KMS-11 (cell line): ENCODE results near the gene LDB2.

ENCODE experiments used
- H2AFZ ChIP-seq: fragments of 200-600 bp; sonication (generic); 2 replicates; pipeline ENCODE4 v1.6.1; 2016; ENCODE audit warnings: antibody characterized with exemption, mixed run types, low read depth
- H3K27ac ChIP-seq: fragments of 200-600 bp; sonication (generic); 2 replicates; pipeline ENCODE4 v1.6.1; 2016; ENCODE audit warnings: mild to moderate bottlenecking, mixed run types
- H3K27me3 ChIP-seq: fragments of 200-600 bp; sonication (generic); 2 replicates; pipeline ENCODE4 v1.6.1; 2017; ENCODE audit warnings: mild to moderate bottlenecking, low read depth, mixed run types, moderate library complexity; ENCODE audit not compliant: insufficient read depth
- H3K36me3 ChIP-seq: fragments of 200-600 bp; sonication (generic); 2 replicates; pipeline ENCODE4 v1.6.1; 2017; ENCODE audit warnings: mild to moderate bottlenecking, mixed run types; ENCODE audit not compliant: insufficient read depth
- H3K4me1 ChIP-seq: fragments of 200-600 bp; sonication (generic); 2 replicates; pipeline ENCODE4 v1.6.1; 2016; ENCODE audit warnings: mild to moderate bottlenecking, low read depth, mixed run types; ENCODE audit not compliant: poor library complexity, severe bottlenecking
- H3K4me2 ChIP-seq: fragments of 200-600 bp; sonication (generic); 2 replicates; pipeline ENCODE4 v1.7.0; 2016; ENCODE audit warnings: mild to moderate bottlenecking, mixed run types
- H3K4me3 ChIP-seq: fragments of 200-600 bp; sonication (generic); IDR thresholded peaks from 2 replicates; pipeline ENCODE4 v1.6.1; 2017; ENCODE audit warnings: low read depth, low read length, mixed read lengths; ENCODE audit not compliant: insufficient read depth
- H3K79me2 ChIP-seq: fragments of 200-600 bp; sonication (generic); 2 replicates; pipeline ENCODE4 v1.6.1; 2016; ENCODE audit warnings: low read depth, mixed run types; ENCODE audit not compliant: insufficient read depth
- H3K9ac ChIP-seq: fragments of 200-600 bp; sonication (generic); 2 replicates; pipeline ENCODE4 v1.6.1; 2016; ENCODE audit warnings: mild to moderate bottlenecking, mixed run types
- H4K20me1 ChIP-seq: fragments of 200-600 bp; sonication (generic); 2 replicates; pipeline ENCODE4 v1.6.1; 2016; ENCODE audit warnings: mild to moderate bottlenecking, mixed run types; ENCODE audit not compliant: insufficient read depth
- TF ChIP-seq, protein P1 (sequence below): fragments of 200-600 bp; sonication (generic); conservative IDR thresholded peaks from 2 replicates; pipeline ENCODE4 v1.6.1; 2017; ENCODE audit warnings: low read depth, mild to moderate bottlenecking, antibody characterized with exemption, low read length, moderate library complexity, mixed read lengths

The LDB2 gene

DNA sequence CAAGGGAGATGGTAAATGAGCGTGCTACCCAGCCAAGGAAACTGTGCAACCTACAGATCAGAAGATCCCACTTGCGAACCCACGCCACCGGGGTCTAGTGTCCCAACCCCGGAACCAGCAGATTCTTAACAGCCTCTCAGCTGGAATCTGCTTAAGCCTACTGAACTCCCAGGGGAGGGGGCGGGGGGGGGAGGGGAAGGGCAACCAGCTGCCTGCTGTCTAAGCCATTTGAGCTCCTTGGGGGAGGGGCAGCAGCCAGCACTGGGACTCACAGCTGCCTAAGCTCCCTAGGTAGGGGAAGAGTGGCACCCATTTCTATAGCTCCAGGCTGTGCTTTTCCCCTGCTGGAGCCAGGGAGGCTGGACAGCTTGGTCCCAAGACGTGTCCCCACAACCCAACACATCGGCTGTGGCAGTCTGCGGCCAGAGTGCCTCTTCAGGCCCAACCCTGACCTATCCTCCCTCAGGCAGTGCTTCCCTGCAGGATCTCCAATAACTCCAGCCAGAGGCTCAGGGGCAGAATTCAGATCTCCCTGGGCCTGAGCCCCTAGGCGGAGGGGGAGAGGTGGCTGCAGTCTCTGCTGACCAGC is 289.2 kb downstream of the LDB2 start:
- no peak overlapping the region for H3K27ac ChIP-seq
- H3K4me3 ChIP-seq, result no peak overlapping the region
- H2AFZ ChIP-seq, result no peak overlapping the region
- no peaks in the 10 kb centered on the region for H4K20me1 ChIP-seq
- TF ChIP-seq, protein P1, sequence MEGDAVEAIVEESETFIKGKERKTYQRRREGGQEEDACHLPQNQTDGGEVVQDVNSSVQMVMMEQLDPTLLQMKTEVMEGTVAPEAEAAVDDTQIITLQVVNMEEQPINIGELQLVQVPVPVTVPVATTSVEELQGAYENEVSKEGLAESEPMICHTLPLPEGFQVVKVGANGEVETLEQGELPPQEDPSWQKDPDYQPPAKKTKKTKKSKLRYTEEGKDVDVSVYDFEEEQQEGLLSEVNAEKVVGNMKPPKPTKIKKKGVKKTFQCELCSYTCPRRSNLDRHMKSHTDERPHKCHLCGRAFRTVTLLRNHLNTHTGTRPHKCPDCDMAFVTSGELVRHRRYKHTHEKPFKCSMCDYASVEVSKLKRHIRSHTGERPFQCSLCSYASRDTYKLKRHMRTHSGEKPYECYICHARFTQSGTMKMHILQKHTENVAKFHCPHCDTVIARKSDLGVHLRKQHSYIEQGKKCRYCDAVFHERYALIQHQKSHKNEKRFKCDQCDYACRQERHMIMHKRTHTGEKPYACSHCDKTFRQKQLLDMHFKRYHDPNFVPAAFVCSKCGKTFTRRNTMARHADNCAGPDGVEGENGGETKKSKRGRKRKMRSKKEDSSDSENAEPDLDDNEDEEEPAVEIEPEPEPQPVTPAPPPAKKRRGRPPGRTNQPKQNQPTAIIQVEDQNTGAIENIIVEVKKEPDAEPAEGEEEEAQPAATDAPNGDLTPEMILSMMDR, result no peak
- no peak overlapping the region for H3K4me2 ChIP-seq
- H3K36me3 ChIP-seq, result no peaks in the 10 kb centered on the region
- H3K4me1 ChIP-seq, result no peaks in the 10 kb centered on the region
- H3K27me3 ChIP-seq, result no peaks in the 10 kb centered on the region
- no peak overlapping the region for H3K9ac ChIP-seq
- no peaks in the 10 kb centered on the region for H3K79me2 ChIP-seq

DNA sequence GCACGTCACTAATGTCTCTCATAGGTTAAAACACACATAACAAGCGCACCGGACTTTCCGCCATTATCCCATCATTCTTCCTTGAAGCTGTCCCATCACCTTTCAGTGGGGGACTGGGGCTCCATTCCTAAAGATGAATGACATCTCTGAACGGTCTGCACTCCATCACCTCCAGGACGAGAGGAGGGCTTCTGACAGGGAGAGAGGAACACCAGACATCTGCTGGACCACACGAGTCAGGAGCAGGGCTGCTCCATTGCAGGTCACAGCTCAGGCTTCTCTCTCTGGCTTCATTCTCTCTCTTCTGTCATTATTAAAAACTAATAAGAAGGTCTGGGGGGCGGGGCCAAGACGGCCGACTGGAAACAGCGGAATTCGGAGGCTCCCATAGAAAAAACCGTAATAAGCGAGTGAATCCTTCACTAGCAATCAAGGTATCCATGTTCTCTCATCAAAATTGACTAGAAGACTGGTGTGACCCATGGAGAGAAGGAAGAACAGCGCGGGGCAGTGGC is 289.8 kb downstream of the LDB2 start:
- no peaks in the 10 kb centered on the region for H3K4me1 ChIP-seq
- no peaks in the 10 kb centered on the region for H3K27me3 ChIP-seq
- TF ChIP-seq, protein P1, result no peak
- H3K36me3 ChIP-seq, result no peaks in the 10 kb centered on the region
- H3K79me2 ChIP-seq, result no peaks in the 10 kb centered on the region
- no peak overlapping the region for H3K4me2 ChIP-seq
- no peaks in the 10 kb centered on the region for H4K20me1 ChIP-seq
- no peak overlapping the region for H3K9ac ChIP-seq
- no peak overlapping the region for H2AFZ ChIP-seq
- no peak overlapping the region for H3K4me3 ChIP-seq
- H3K27ac ChIP-seq, result no peak overlapping the region

DNA sequence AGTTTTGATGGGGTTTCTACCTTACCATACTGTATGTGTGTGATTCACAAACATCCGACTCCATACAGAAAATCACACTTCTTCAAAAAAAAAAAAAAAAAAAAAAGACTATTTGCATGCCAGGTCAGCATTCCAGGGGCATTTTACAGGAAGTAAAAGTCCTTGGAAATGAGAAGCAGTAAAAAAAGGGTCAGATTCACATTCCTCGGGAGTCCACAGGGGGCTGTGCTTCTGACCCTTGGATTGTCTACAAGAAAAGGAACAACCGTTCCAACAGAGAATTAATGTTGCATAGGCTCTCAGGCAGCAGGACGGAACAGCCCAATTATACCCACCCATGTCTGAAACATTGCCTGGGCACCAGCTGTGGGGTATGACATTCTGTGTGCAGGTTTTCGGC is 290.3 kb downstream of the LDB2 start:
- TF ChIP-seq, protein P1, result no peak
- no peak overlapping the region for H2AFZ ChIP-seq
- H3K9ac ChIP-seq, result no peak overlapping the region
- H4K20me1 ChIP-seq, result no peaks in the 10 kb centered on the region
- H3K27ac ChIP-seq, result no peak overlapping the region
- H3K79me2 ChIP-seq, result no peaks in the 10 kb centered on the region
- no peak overlapping the region for H3K4me2 ChIP-seq
- H3K4me1 ChIP-seq, result no peaks in the 10 kb centered on the region
- H3K36me3 ChIP-seq, result no peaks in the 10 kb centered on the region
- no peak overlapping the region for H3K4me3 ChIP-seq
- H3K27me3 ChIP-seq, result no peaks in the 10 kb centered on the region

DNA sequence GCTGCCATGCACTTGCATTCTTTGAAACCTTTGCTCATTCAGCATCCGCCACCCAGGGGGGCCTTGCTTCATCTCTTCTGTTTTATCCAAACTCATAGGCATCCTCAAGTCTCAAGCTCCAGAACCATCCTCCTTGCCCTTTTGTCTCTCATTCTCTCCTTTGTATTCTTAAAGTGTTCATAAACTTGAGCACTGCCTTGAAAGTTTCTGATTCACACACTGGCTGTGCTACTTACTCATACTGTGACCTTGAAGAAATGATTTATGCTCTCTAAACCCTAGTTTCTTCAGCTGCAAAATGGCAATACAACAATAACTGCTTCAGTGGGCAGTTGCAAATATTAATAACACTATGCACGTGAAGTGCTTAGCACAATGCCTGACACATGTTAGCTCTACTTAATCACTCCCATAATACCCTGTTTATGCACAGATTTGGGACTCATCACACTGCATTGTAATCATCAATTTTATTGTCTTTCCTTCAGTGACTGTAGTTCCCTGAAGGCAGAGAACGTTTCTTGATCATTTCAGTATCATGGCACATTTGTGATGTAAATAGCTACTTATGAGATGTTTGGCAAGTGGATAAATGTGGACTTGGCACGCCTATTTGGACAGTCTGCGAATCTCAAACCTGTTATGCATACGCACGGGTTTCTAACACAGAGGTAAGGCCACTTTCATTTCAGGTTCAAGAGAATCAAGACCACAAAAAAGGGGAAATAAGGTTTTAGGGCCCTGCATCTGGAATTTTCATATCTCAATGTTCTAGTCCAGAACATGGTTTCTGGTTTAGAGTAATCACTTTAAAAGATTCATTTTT is 291.0 kb downstream of the LDB2 start:
- H3K4me2 ChIP-seq, result no peak overlapping the region
- H3K79me2 ChIP-seq, result no peaks in the 10 kb centered on the region
- no peaks in the 10 kb centered on the region for H3K4me1 ChIP-seq
- no peaks in the 10 kb centered on the region for H4K20me1 ChIP-seq
- H3K4me3 ChIP-seq, result no peak overlapping the region
- no peak overlapping the region for H2AFZ ChIP-seq
- H3K36me3 ChIP-seq, result no peaks in the 10 kb centered on the region
- H3K27ac ChIP-seq, result no peak overlapping the region
- TF ChIP-seq, protein P1, result no peak
- no peaks in the 10 kb centered on the region for H3K27me3 ChIP-seq
- no peak overlapping the region for H3K9ac ChIP-seq
